Measurements from ENCODE around the gene MCM3AP.

The MCM3AP gene

DNA sequence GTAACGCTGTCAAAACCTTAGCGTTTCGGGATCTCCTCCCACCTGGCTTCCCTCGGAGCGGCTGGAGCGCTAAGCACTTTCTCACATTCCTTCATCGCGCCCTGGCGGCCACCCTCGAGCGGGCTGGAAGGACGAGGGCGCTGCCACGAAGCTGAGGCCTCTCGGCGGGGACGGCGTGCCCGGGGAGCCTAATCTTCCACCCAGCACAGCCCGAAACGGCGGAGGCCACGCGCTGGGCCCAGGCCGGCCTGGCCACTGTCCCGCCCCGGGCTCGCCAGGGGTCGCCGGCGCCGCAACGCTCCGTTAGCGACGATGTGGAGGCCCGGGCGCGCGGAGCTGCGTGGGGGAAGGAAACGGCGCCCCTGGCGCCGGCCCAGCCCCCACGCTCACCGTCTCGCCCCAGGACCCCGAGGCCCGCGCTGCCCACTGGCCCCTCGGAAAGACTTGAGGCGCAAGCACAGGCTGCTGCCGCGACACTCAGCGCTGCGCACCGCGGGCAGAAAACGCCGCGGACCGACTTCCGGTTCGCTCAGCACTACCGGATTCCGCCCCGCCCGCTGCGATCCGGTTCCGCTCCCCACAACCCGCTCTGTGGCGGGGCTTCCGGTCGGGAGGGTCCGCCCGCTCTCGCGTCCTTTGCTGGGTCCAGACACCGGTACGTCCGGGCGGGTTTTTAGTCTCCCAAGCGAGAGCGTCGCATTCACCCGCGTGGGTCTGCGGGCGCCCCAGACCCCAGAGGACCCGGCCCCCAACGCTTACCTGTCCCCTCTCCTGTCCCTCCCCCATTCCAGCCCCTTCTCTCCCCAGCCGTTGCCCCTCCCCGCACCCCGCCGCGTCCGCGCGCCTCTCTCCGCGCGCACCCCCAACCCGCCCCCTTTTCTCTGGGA is 593 bp upstream of the MCM3AP start, which contains the start of gene YBEY:
YBEY (plus strand) TSS at position 582 of the 887 bp plus-strand sequence. CDS start 572 bp downstream, outside the sequence.
- TF ChIP-seq, protein P1, sequence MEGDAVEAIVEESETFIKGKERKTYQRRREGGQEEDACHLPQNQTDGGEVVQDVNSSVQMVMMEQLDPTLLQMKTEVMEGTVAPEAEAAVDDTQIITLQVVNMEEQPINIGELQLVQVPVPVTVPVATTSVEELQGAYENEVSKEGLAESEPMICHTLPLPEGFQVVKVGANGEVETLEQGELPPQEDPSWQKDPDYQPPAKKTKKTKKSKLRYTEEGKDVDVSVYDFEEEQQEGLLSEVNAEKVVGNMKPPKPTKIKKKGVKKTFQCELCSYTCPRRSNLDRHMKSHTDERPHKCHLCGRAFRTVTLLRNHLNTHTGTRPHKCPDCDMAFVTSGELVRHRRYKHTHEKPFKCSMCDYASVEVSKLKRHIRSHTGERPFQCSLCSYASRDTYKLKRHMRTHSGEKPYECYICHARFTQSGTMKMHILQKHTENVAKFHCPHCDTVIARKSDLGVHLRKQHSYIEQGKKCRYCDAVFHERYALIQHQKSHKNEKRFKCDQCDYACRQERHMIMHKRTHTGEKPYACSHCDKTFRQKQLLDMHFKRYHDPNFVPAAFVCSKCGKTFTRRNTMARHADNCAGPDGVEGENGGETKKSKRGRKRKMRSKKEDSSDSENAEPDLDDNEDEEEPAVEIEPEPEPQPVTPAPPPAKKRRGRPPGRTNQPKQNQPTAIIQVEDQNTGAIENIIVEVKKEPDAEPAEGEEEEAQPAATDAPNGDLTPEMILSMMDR (IDR thresholded peaks at IDR 0.05; ENCODE audit: low read depth, low read length) = peak; percentile 38
- DNase-seq (ENCODE audit: extremely low read depth, low read depth) = peak; percentile 70

DNA sequence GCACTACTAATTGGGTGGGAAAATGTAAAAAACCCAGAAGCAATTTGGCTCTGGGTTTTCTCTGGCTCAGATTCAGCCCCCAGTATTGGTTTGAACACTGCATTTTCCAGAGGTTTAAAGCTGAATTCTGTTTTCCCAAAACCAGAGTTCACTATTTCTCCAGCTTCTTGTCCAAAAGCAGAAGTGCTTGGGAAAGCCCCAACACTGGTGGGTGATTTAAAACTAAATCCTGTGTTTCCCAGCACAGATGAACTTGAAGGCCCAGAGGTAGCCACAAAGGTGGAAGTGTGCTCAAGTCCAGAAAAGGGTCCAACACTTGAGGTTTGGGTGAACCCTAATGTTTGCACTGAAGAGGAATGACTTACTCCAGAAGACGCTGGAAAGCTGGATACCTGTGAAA is 678 bp downstream of the MCM3AP start:
- no peak for DNase-seq (ENCODE audit: extremely low read depth, low read depth)
- TF ChIP-seq, protein P1 (IDR thresholded peaks at IDR 0.05; ENCODE audit: low read depth, low read length) = no peak

DNA sequence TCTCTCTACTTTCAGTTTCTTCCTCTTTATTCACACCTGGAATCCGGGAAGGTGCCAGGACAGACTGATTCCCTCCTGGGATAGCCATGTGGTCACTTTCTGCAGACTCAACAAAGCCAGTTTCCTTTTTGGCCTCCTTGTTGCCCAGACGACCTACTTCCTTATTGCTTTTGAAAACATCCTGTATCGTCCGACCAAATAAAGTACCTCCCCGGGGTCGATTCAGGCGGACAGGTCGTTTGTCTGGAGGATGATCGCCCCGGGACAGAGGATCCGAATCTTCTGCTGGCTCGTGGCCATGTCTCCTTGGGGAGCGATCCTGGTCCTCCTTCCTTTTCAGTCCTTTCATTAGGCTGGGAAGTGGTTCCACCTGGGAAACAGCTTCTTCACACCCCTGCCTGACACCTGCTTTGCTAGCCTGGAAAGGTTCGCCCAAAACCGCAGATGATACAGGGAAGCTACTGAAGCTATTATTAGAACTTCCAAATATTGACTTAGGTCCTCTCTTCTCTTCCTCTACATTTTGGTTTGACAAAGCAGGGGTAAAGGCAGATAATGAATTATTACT is 1.2 kb downstream of the MCM3AP start:
- TF ChIP-seq, protein P1 (IDR thresholded peaks at IDR 0.05; ENCODE audit: low read depth, low read length) = no peak
- no peak for DNase-seq (ENCODE audit: extremely low read depth, low read depth)

DNA sequence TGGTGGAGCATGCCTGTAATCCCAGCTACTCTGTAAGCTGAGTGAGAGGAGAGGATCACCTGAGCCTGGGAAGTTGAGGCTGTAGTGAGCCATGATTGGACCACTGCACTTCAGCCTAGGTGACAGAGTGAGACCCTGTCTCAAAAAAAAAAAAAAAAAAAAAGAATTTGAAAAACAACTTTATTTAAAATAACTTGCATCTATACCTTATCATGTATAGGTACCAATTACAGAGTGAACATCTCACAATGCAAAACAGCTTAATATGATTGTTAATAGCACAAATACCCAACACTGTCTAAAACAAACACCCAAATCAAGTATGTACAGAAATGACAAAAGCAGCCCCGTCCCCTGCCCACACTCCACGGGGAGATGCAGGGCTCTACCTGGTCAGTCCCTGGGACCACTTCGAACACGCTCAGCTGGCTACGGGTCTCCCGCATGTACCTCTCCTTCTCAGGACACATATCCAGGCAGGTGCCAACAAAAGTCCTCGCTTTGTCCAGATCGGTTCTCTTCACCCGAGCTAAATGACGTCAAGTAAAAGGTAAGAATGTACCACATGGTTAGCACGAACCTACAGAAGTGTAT is 10.5 kb downstream of the MCM3AP start:
- TF ChIP-seq, protein P1 (IDR thresholded peaks at IDR 0.05; ENCODE audit: low read depth, low read length) = no peak
- DNase-seq (ENCODE audit: extremely low read depth, low read depth) = no peak

DNA sequence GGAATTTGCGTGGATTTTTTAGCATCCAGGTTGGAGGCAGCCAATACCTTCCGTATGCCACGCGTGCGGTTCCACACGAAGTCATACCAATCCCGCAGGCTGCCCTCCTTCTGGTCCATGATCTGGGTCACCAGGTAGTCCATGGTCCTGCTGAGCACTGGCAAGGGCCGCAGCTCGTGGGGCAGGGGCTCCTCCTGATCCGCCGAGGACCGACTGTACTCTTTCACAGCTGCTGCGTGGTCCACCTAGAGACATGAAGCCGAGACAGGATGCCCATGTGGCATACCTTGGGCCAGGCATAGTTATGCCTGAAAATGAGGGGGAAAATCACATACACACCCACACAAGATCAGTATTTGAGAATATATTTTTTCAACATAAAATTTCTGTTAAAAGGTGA is 12.1 kb downstream of the MCM3AP start:
- TF ChIP-seq, protein P1 (IDR thresholded peaks at IDR 0.05; ENCODE audit: low read depth, low read length) = no peak
- no peak for DNase-seq (ENCODE audit: extremely low read depth, low read depth)

DNA sequence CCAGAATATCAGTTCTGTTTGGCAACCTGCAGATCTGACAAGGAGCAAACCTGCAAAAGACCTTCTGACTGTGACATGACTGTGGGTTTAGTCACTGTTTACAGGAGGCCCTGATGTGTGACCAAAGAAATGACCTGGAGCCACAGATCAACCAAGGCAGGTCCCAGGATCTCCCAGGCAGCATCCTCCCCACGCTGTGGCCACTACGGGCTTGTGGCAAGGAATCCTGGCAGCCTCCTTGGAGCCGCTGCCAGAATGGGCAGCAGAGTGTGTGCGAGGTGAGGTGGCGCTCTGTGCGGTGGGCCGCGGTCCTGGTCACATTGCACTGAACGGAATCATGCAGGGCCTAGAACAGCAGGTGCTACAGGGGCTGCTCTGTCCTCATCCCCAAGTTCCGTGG is 15.9 kb downstream of the MCM3AP start:
- no peak for DNase-seq (ENCODE audit: extremely low read depth, low read depth)
- TF ChIP-seq, protein P1 (IDR thresholded peaks at IDR 0.05; ENCODE audit: low read depth, low read length) = no peak

DNA sequence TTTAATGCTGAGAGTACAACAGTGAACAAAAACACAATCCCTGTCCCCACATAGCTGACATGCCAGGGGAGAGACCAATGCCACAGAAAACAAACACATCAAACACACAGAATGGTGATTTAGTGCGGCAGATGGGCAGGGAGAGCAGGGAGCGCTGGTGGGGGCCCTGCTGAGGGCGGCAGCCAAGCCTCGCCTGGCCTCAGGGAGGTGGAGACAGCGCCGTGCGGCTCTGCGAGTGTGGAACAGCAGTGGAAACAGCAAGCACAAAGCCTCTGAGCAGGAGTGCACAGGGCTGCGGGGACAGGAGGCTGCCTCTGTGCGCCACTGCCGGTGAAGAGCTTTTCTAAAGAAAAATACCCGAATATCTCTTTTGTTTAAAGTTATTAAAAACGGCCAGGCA is 17.0 kb downstream of the MCM3AP start:
- DNase-seq (ENCODE audit: extremely low read depth, low read depth) = no peak
- TF ChIP-seq, protein P1 (IDR thresholded peaks at IDR 0.05; ENCODE audit: low read depth, low read length) = no peak
